DOHH2 (cell line): ENCODE measurements around the gene KLHDC4.
A peak's percentile ranks its signal among the peaks of the same experiment; 100 is the strongest.

Source experiments
- H3F3A ChIP-seq: fragments of 200-600 bp; sonication (generic), shearing (Covaris generic); 2 replicates; pipeline ENCODE4 v1.6.0; 2016; ENCODE audit warnings: antibody characterized with exemption, mild to moderate bottlenecking; ENCODE audit not compliant: control insufficient read depth, insufficient read depth
- H3K27ac ChIP-seq: fragments of 200-600 bp; sonication (generic); 2 replicates; pipeline ENCODE4 v1.5.1; 2014; ENCODE audit warnings: low read depth, mild to moderate bottlenecking, low read length, moderate library complexity
- H3K27me3 ChIP-seq: fragments of 200-600 bp; sonication (generic); 2 replicates; pipeline ENCODE4 v1.6.1; 2014; ENCODE audit warnings: mild to moderate bottlenecking, low read length, mixed read lengths; ENCODE audit not compliant: control insufficient read depth
- H3K36me3 ChIP-seq: fragments of 200-600 bp; sonication (generic); 2 replicates; pipeline ENCODE4 v1.6.1; 2014; ENCODE audit warnings: mild to moderate bottlenecking, low read length, moderate library complexity, mixed read lengths; ENCODE audit not compliant: control insufficient read depth
- H3K4me1 ChIP-seq: fragments of 200-600 bp; sonication (generic); 2 replicates; pipeline ENCODE4 v1.6.1; 2014; ENCODE audit warnings: mild to moderate bottlenecking, low read length, mixed read lengths; ENCODE audit not compliant: control insufficient read depth
- H3K4me2 ChIP-seq: fragments of 200-600 bp; sonication (generic); 2 replicates; pipeline ENCODE4 v1.6.0; 2014; ENCODE audit warnings: mild to moderate bottlenecking, low read length, moderate library complexity
- H3K4me3 ChIP-seq: fragments of 200-600 bp; sonication (generic); 2 replicates; pipeline ENCODE4 v1.5.1; 2014; ENCODE audit warnings: mild to moderate bottlenecking, low read length, mixed read lengths
- H3K79me2 ChIP-seq: fragments of 200-600 bp; sonication (generic); 2 replicates; pipeline ENCODE4 v1.6.1; 2014; ENCODE audit warnings: mild to moderate bottlenecking, low read length, mixed read lengths; ENCODE audit not compliant: control insufficient read depth
- H3K9me2 ChIP-seq: fragments of 200-600 bp; sonication (generic); replicated peaks from 2 replicates; pipeline ENCODE4 v1.6.1; 2014; ENCODE audit warnings: mild to moderate bottlenecking, low read length, mixed read lengths; ENCODE audit not compliant: control insufficient read depth
- H3K9me3 ChIP-seq: fragments of 200-600 bp; sonication (generic); 2 replicates; pipeline ENCODE4 v1.6.1; 2014; ENCODE audit warnings: antibody characterized with exemption, low read length, mixed read lengths; ENCODE audit not compliant: control insufficient read depth, insufficient read depth
- H4K20me1 ChIP-seq: fragments of 200-600 bp; sonication (generic); 2 replicates; pipeline ENCODE4 v1.6.0; 2014; ENCODE audit warnings: low read depth, mild to moderate bottlenecking, antibody characterized with exemption, low read length, moderate library complexity; ENCODE audit not compliant: control insufficient read depth, insufficient read depth
- CTCF ChIP-seq: fragments of 200-600 bp; sonication (generic); IDR thresholded peaks from one replicate; pipeline ENCODE4 v1.5.1; 2014; ENCODE audit warnings: antibody characterized with exemption, mild to moderate bottlenecking, low read depth, low read length; ENCODE audit not compliant: poor library complexity, severe bottlenecking
- EZH2phosphoT487 ChIP-seq: fragments of 200-600 bp; sonication (generic); IDR thresholded peaks from 2 replicates; pipeline ENCODE4 v1.6.1; 2017; ENCODE audit warnings: borderline replicate concordance, mild to moderate bottlenecking, antibody characterized with exemption, low read length, moderate library complexity, mixed read lengths

Gene KLHDC4

GRCh38 chr16:87739801-87740200 lies 26.0 kb downstream of the KLHDC4 start:
- no peak for TF ChIP-seq EZH2phosphoT487
- TF ChIP-seq CTCF, result no peak
- H3K4me2 ChIP-seq, result no peak overlapping the region
- no peaks in the 10 kb centered on the region for H3K9me2 ChIP-seq
- H3K9me3 ChIP-seq, result no peaks in the 10 kb centered on the region
- no peak overlapping the region for H3K4me3 ChIP-seq
- H4K20me1 ChIP-seq, result no peaks in the 10 kb centered on the region
- H3F3A ChIP-seq, result no peaks in the 10 kb centered on the region
- H3K36me3 ChIP-seq, result peaks cover 76% of the 10 kb centered on the region
- no peak overlapping the region for H3K27ac ChIP-seq
- no peaks in the 10 kb centered on the region for H3K27me3 ChIP-seq
- no peaks in the 10 kb centered on the region for H3K4me1 ChIP-seq
- H3K79me2 ChIP-seq, result peaks cover 89% of the 10 kb centered on the region

DNA sequence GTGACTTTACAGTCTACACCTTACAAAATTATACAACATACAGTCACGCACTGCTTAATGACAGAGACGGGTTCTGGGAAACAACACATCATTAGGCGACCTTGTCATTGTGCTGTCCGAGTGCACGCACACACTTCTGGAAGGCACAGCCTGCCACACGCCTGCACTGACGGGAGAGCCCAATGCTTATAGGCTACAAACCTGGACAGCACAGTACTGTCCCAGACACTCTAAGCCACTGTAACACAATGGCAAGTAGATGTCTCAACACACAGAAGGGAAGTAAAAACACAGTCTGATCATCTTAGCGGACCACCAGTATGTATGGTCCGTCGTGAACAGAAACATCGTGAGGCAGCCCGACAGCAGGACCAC lies 29.8 kb downstream of the KLHDC4 start:
- peaks cover 89% of the 10 kb centered on the region for H3K79me2 ChIP-seq
- no peak overlapping the region for H3K4me3 ChIP-seq
- no peak overlapping the region for H3K27ac ChIP-seq
- H3K9me3 ChIP-seq, result no peaks in the 10 kb centered on the region
- H3K27me3 ChIP-seq, result no peaks in the 10 kb centered on the region
- TF ChIP-seq EZH2phosphoT487 (no peak), CTCF (no peak)
- H3K4me2 ChIP-seq, result no peak overlapping the region
- peaks cover 79% of the 10 kb centered on the region for H3K36me3 ChIP-seq
- H4K20me1 ChIP-seq, result no peaks in the 10 kb centered on the region
- no peaks in the 10 kb centered on the region for H3K9me2 ChIP-seq
- peaks cover 4% of the 10 kb centered on the region; the same call in 1 of the 2 replicates for H3F3A ChIP-seq
- peaks cover 17% of the 10 kb centered on the region for H3K4me1 ChIP-seq

- no peaks in the 10 kb centered on the region for H3K27me3 ChIP-seq
- no peaks in the 10 kb centered on the region for H3K9me3 ChIP-seq
- peaks cover 19% of the 10 kb centered on the region for H3K4me1 ChIP-seq
- no peaks in the 10 kb centered on the region for H4K20me1 ChIP-seq
- H3K4me3 ChIP-seq, result no peak overlapping the region
- peaks cover 87% of the 10 kb centered on the region for H3K79me2 ChIP-seq
- peaks cover 78% of the 10 kb centered on the region for H3K36me3 ChIP-seq
- peaks cover 7% of the 10 kb centered on the region; the same call in 1 of the 2 replicates for H3F3A ChIP-seq
- H3K9me2 ChIP-seq, result no peaks in the 10 kb centered on the region
- TF ChIP-seq EZH2phosphoT487 (no peak), CTCF (peak; percentile 27)
- no peak overlapping the region for H3K27ac ChIP-seq
- H3K4me2 ChIP-seq, result no peak overlapping the region
These were observed 30.3 kb downstream of the KLHDC4 start for GRCh38 chr16:87735270-87736007.
